GM12873 (cell line): Measurements from ENCODE around the gene DISC1.

Source experiments
- TF ChIP-seq, protein P1 (sequence below): IDR thresholded peaks from 2 replicates; pipeline ENCODE4 v1.5.1; 2012; ENCODE audit warnings: low read depth, mild to moderate bottlenecking, moderate library complexity, low read length, control low read depth; ENCODE audit not compliant: insufficient read depth; ENCODE audit errors: missing control alignments

DISC1 gene

DNA sequence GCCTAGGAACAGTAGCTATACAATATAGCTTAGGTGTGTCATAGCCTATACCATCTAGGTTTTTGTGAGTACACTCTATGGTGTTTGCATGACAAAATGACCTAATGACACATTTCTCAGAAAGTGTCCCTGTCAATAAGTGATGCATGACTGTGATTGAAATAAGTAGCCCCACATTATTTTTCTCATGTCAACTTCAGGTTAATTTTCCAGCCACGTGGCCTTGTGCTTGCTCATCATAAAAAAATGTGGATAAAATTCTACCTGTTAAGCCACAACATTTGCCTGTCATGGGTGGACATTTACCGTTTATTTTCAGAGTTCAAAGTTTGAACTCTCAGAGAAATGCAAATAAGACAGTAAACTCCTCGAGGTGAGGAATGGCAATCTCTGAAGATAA, 5.5 kb downstream of the DISC1 start:
- TF ChIP-seq, protein P1, sequence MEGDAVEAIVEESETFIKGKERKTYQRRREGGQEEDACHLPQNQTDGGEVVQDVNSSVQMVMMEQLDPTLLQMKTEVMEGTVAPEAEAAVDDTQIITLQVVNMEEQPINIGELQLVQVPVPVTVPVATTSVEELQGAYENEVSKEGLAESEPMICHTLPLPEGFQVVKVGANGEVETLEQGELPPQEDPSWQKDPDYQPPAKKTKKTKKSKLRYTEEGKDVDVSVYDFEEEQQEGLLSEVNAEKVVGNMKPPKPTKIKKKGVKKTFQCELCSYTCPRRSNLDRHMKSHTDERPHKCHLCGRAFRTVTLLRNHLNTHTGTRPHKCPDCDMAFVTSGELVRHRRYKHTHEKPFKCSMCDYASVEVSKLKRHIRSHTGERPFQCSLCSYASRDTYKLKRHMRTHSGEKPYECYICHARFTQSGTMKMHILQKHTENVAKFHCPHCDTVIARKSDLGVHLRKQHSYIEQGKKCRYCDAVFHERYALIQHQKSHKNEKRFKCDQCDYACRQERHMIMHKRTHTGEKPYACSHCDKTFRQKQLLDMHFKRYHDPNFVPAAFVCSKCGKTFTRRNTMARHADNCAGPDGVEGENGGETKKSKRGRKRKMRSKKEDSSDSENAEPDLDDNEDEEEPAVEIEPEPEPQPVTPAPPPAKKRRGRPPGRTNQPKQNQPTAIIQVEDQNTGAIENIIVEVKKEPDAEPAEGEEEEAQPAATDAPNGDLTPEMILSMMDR, result no peak

DNA sequence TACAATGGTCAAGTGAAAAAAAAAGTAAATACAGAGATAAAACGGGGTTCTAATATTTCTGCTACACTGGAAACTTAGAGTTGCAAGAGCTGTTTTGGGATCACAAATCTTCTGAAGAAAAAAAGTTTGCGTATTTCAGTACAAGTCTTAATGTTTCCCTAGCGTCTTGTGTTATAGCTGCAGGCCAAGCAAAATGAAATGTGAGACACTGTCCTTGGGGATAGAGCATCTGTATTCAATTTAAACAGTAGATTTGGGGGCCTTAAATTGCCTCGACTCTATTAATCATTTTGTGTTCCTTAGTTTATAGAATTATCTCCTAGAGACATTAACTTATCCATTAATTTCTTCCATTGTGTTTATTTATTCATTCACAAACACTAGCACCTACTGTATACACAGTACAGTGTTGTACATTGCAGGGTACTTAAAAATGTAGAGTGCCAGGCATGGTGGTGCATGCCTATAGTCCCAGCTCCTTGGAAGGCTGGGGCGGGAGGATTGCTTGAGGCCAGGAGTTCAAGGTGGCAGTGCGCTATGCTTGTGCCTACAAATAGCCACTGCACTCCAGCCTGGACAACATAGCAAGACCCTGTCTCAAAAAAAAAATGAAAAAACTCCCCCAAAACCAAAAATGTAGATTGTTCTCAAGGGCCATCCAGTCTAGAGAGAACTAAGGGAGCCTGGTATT, 7.9 kb downstream of the DISC1 start:
- TF ChIP-seq, protein P1, result no peak

DNA sequence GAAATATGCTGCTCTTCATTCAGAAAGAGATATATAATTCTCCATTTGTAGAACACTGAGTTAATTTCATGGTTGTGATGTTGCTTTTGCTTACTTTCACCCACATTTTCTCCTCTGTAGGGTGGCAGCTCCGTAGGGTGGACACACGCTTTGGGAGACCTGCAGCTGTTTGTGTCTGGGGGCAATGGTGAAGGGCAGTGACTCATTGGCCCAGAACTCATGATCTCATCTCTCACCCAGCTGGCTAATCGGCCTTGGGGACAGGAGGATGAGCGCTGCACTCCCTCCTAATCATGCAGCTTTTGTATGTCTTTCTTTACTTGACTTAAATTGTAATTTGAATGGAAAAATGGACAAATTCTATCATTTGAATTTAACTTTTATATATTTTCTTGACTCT, 9.6 kb downstream of the DISC1 start:
- TF ChIP-seq, protein P1, result no peak

DNA sequence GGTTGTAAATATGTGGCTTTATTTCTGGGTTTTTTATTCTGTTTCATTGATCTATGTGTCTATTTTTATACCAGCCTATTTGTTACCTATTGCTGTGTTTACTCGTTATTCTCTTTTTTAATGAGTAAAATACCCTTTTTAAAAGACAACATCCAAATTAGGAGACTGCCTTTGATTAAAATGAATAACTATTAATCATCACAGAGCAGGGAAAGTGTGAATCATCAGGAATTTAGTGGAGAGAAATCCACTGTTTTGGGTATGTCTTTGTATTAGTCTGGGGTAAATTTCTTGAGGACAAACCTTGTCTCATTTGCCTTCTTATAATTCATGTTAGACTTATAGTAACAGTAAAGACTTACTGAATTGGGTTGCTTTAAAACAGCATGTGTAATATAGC, 12.1 kb downstream of the DISC1 start:
- TF ChIP-seq, protein P1, result no peak

DNA sequence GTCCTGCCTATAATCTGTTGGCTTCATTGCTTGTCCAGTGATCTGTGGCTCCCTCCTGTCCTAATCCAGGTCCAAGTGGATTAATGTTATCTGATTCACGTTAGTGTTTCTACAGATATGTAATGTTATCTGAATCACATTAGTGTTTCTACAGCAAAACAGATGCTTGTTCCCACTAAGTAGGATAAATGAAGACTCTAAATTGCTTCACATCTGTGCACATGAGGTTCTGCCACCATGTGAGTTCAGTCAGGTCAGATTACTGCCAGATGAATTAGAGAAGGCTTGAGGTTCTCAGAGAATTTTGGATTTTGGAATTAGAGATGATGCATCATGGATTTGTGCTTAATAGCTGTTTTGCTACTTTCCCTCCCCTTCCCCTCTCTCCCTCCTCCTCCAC, 13.2 kb downstream of the DISC1 start:
- TF ChIP-seq, protein P1, result no peak

DNA sequence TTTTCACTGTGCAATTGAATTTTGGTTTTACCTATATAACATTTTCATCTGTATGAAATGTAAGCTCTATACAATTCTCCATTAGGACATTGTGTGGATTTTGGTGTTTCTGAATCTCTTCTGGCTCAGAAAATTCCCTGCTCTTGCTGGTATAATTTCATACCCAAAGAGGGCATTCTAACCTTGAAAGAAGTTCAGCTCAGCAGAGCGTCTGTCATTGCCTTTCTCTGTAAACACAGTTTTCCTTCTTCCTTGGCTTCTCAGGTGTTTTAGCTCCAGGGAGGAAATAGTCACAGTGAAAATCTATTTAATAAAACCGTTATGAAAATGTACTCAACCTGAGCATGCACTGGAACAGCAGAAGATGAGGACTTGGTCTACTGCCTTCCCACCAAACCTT, 16.0 kb downstream of the DISC1 start:
- TF ChIP-seq, protein P1, result no peak

DNA sequence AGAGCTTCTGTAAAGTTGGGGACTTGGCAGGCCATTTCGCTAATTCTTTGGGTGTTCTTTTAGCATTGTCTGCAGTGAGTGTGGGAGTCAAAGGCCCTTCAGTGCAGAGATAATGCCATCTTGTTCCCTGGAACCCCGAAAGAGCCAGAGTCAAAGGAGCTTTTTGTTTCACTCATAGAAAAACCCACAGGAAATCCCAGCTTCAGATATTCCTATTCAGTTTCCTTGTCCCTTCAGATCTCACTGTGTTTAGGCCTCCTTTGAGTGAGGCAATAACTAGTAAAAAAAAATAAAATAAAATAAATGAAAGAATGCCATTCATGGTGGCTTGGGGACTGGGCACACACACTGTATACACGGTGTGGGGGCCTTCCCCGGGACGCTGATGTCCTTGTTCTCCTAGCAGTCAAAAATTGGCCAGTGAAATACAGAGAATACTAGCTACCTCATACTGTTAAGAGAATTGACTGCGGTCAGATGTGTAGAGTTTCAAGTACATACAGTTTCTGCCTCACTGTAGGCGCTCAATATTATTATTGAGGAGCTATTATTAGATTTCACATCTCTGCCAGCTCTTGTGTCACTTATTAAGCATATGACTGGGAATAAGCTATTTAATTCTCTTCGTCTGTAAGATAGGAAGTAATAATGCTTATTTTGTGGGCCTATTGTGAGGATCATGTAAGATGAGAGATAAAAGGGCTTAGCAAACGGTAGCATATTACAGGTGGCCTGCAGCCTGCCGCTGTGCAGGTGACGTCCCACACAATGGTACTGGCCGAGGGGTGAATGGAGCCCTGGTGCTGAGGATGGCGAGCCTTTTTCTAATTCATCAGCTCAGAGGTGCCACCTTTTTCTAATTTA, 16.7 kb downstream of the DISC1 start:
- TF ChIP-seq, protein P1, result no peak
